Measurements from ENCODE around the gene ZNF440. TPM values are rescaled to one million over a fixed set of nuclear protein-coding genes. Genes with fewer than 3 reads are reported as not detected.

Gene ZNF440
- total and polyA plus RNA-seq, 10 of the 15 experiments (the other 5 are each of a cell fraction or from before 2014, with no cell fraction given) = 1.3 to 8.9 (median 3.8) TPM

- no peak for ATAC-seq
- no peaks in the 10 kb centered on the region for H4K20me1 ChIP-seq (ENCODE audit: control insufficient read depth, insufficient read depth)
- in situ Hi-C loops (cut with MboI) (no loop called here), intact Hi-C loops (cut with micrococcal nuclease; ENCODE audit: unreplicated experiment) (no loop called here)
- H3K36me3 ChIP-seq (ENCODE audit: control insufficient read depth in 2 of 2, insufficient read depth in 2 of 2, low read length in 1 of 2) = no peaks in the 10 kb centered on the region
- no peaks in the 10 kb centered on the region for H3K79me2 ChIP-seq (ENCODE audit: control insufficient read depth, insufficient read depth, low read length)
- DNase-seq (ENCODE audit: low read depth, low spot score) = no peak
- ChIA-PET RAD21 (ENCODE audit: unreplicated experiment) (no interaction called here), CTCF (no interaction called here), SMC1A (ENCODE audit: uncharacterized antibody, unreplicated experiment) (no interaction called here), POLR2A (no interaction called here)
- H3K9ac ChIP-seq (ENCODE audit: control insufficient read depth, insufficient read depth, low read length) = no peak overlapping the region
- H3K4me3 ChIP-seq = no peak overlapping the region
- no peak for FAIRE-seq
- no peak overlapping the region for H2AFZ ChIP-seq (ENCODE audit: control insufficient read depth, low read depth, low read length)
- H3K27ac ChIP-seq (ENCODE audit: control insufficient read depth, insufficient read depth) = no peak overlapping the region
- BruUV-seq (replicated peaks) = no TSS peak
- peaks cover 26% of the 10 kb centered on the region; the same call in 2 of the 3 replicates for H3K9me3 ChIP-seq (replicated peaks; ENCODE audit: control insufficient read depth, insufficient read depth, low read length)
- no peak for TF ChIP-seq USF2 (IDR thresholded peaks at IDR 0.05; ENCODE audit: borderline replicate concordance, low read depth, low read length)
- peak; percentile 60 for TF ChIP-seq KLF5 (IDR thresholded peaks at IDR 0.05; ENCODE audit: partially characterized antibody)
- no peak for TF ChIP-seq CHD4 (IDR thresholded peaks at IDR 0.05)
- peak; percentile 62; the same call in 1 of the 2 replicates for TF ChIP-seq CBX5 (IDR thresholded peaks at IDR 0.05; ENCODE audit: low read depth)
- no peak for TF ChIP-seq MYC (IDR thresholded peaks at IDR 0.05; ENCODE audit: insufficient read depth, insufficient read length, insufficient replicate concordance, low read length, severe bottlenecking)
- no peak for TF ChIP-seq KAT2A (conservative IDR thresholded peaks at IDR 0.05; ENCODE audit: control insufficient read depth, low read depth, low read length)
- TF ChIP-seq CBFB (IDR thresholded peaks at IDR 0.05; ENCODE audit: low read depth) = no peak
- no peak for TF ChIP-seq ATF3 (IDR thresholded peaks at IDR 0.05; ENCODE audit: borderline replicate concordance, extremely low read depth, low read depth, low read length)
- TF ChIP-seq ATF2 (IDR thresholded peaks at IDR 0.05; ENCODE audit: low read length) = no peak
- no peak for TF ChIP-seq HSF1 (IDR thresholded peaks at IDR 0.05; ENCODE audit: low read depth, low read length)
- 89% methylated on average over 8 of the region's 8 CpGs for WGBS (ENCODE audit: insufficient coverage, insufficient replicate concordance, low lambda C conversion rate, missing lambda C conversion rate)
- H3K4me1 ChIP-seq (ENCODE audit: control insufficient read depth, insufficient read depth, low read length) = no peaks in the 10 kb centered on the region
- H3K4me2 ChIP-seq (ENCODE audit: control insufficient read depth, insufficient read depth) = no peak overlapping the region
- no peaks in the 10 kb centered on the region for H3K27me3 ChIP-seq (replicated peaks in 1 of 2; ENCODE audit: control insufficient read depth in 2 of 2, insufficient read depth in 2 of 2, low read length in 1 of 2)
These were observed 54.1 kb downstream of the ZNF440 start for GRCh38 chr19:11868188-11868587.
